CD14-positive monocyte (primary cell): ENCODE results near the gene TRRAP. TPM values are rescaled to one million over a fixed set of nuclear protein-coding genes. Genes with fewer than 3 reads are reported as not detected.
A peak's percentile ranks its signal among the peaks of the same experiment; 100 is the strongest.

Experiments used
- DNase-seq, 3 donors: peaks; one replicate each; pipeline ENCODE4 v3.0.0-alpha.2; 2011 to 2022
- H2AFZ ChIP-seq: 2 replicates; pipeline ENCODE4 v1.6.0; 2012; ENCODE audit warnings: mild to moderate bottlenecking, low read depth, low read length, inconsistent platforms; ENCODE audit not compliant: insufficient read depth, poor library complexity, severe bottlenecking
- H3K27ac ChIP-seq, 2 donors: 1 replicate in 1 of 2; 2 replicates in 1 of 2; pipeline ENCODE4 v1.5.1; 2012 to 2013; ENCODE audit warnings: low read length in 2 of 2, control low read depth in 1 of 2, inconsistent platforms in 1 of 2, low read depth in 1 of 2, mild to moderate bottlenecking in 1 of 2
- H3K27me3 ChIP-seq, 2 donors: one replicate each; pipeline versions ENCODE4 v1.6.0 to v1.6.1; 2011 to 2013; ENCODE audit warnings: low read length in 2 of 2; ENCODE audit not compliant: control insufficient read depth in 2 of 2, insufficient read depth in 2 of 2
- H3K36me3 ChIP-seq, 2 donors: replicated peaks in 1 of 2; 1 replicate in 1 of 2; 2 replicates in 1 of 2; pipeline versions ENCODE4 v1.5.1 to v1.6.1; 2012 to 2013; ENCODE audit warnings: low read length in 2 of 2, control low read depth in 1 of 2, inconsistent platforms in 1 of 2, mild to moderate bottlenecking in 1 of 2; ENCODE audit not compliant: insufficient read depth in 2 of 2, control insufficient read depth in 1 of 2
- H3K4me1 ChIP-seq, 2 donors: 1 replicate in 1 of 2; 2 replicates in 1 of 2; pipeline versions ENCODE4 v1.5.1 to v1.6.1; 2012 to 2013; ENCODE audit warnings: low read length in 2 of 2, control low read depth in 1 of 2, inconsistent platforms in 1 of 2, mild to moderate bottlenecking in 1 of 2, moderate library complexity in 1 of 2; ENCODE audit not compliant: insufficient read depth in 2 of 2, control insufficient read depth in 1 of 2
- H3K4me2 ChIP-seq: replicated peaks from 2 replicates; pipeline ENCODE3; 2012; ENCODE audit warnings: low read length, moderate library complexity, mild to moderate bottlenecking; ENCODE audit not compliant: poor library complexity, severe bottlenecking; ENCODE audit errors: extremely low read depth
- H3K4me3 ChIP-seq, 3 experiments: fragments of 200-600 bp in 1 of 3; sonication (generic) in 1 of 3; replicated peaks in 1 of 3; 1 replicate in 2 of 3; 2 replicates in 1 of 3; pipeline ENCODE4 v1.5.1; 2011 to 2013; ENCODE audit warnings: low read length in 3 of 3, mild to moderate bottlenecking in 3 of 3, control low read depth in 2 of 3, low read depth in 2 of 3, inconsistent platforms in 1 of 3, moderate library complexity in 1 of 3
- H3K79me2 ChIP-seq: 2 replicates; pipeline ENCODE4 v1.6.0; 2012; ENCODE audit warnings: mild to moderate bottlenecking, control low read depth, inconsistent platforms, low read length, moderate library complexity; ENCODE audit not compliant: insufficient read depth
- H3K9ac ChIP-seq: 2 replicates; pipeline ENCODE4 v1.6.0; 2017; ENCODE audit warnings: low read length, mild to moderate bottlenecking; ENCODE audit not compliant: insufficient read depth, poor library complexity, severe bottlenecking
- H3K9me3 ChIP-seq, 2 donors: replicated peaks in 1 of 2; 1 replicate in 1 of 2; 2 replicates in 1 of 2; pipeline versions ENCODE4 v1.5.1 to v1.6.1; 2012 to 2013; ENCODE audit warnings: low read length in 2 of 2, control low read depth in 1 of 2; ENCODE audit not compliant: control insufficient read depth in 1 of 2, insufficient read depth in 1 of 2
- H4K20me1 ChIP-seq: 2 replicates; pipeline ENCODE4 v1.6.0; 2012; ENCODE audit warnings: mild to moderate bottlenecking, low read length, control low read depth, moderate library complexity; ENCODE audit not compliant: insufficient read depth
- H3K27ac Mint-ChIP-seq, 7 donors: one replicate each; pipeline ENCODE4 v1.8.0; 2020; ENCODE audit warnings: mild to moderate bottlenecking in 7 of 7, mixed read lengths in 7 of 7, moderate library complexity in 6 of 7, inconsistent platforms in 2 of 7
- H3K27me3 Mint-ChIP-seq, 3 donors: one replicate each; pipeline ENCODE4 v1.8.0; 2021 to 2022; ENCODE audit warnings: low read depth in 3 of 3, mild to moderate bottlenecking in 3 of 3, mixed read lengths in 3 of 3, moderate library complexity in 3 of 3, inconsistent platforms in 1 of 3
- H3K36me3 Mint-ChIP-seq, 2 donors: one replicate each; pipeline ENCODE4 v1.8.0; 2020; ENCODE audit warnings: mixed read lengths in 2 of 2, inconsistent platforms in 1 of 2, mild to moderate bottlenecking in 1 of 2
- H3K4me1 Mint-ChIP-seq: one replicate; pipeline ENCODE4 v1.8.0; 2020; ENCODE audit warnings: mild to moderate bottlenecking, mixed read lengths
- H3K4me3 Mint-ChIP-seq, 2 donors: one replicate each; pipeline ENCODE4 v1.8.0; 2020; ENCODE audit warnings: mild to moderate bottlenecking in 2 of 2, mixed read lengths in 2 of 2, moderate library complexity in 1 of 2
- H3K9me3 Mint-ChIP-seq, 7 donors: one replicate each; pipeline ENCODE4 v1.8.0; 2020 to 2022; ENCODE audit warnings: mixed read lengths in 7 of 7, mild to moderate bottlenecking in 6 of 7, moderate library complexity in 6 of 7, inconsistent platforms in 2 of 7
- CTCF ChIP-seq: fragments of 200-600 bp; IDR thresholded peaks from one replicate; pipeline ENCODE4 v1.8.0; 2022; ENCODE audit warnings: antibody characterized with exemption, mild to moderate bottlenecking
- WGBS: methylation state at CpG from one replicate; pipeline ENCODE4 v1.1.5; 2013; ENCODE audit warnings: missing lambda C conversion rate; ENCODE audit not compliant: insufficient coverage; 5-methylcytosine and 5-hydroxymethylcytosine counted together
- intact Hi-C, 2 donors: fragments of 100-400 bp; cut with micrococcal nuclease; formaldehyde crosslinking; loops; one replicate each; pipeline versions ENCODE4 v1.15.0 to v1.15.1; 2023
- polyA plus RNA-seq, 3 donors: library from polyadenylated mRNA; depleted of rRNA in 1 of 3; unstranded in 2 of 3; stranded (reverse) in 1 of 3; fragments of 300-500 nt in 2 of 3; fragments of >200 nt in 1 of 3; fragmentation: Illumina TruSeq in 2 of 3; gene quantifications; 1 replicate in 2 of 3; 2 replicates in 1 of 3; pipeline ENCODE4 v1.2.3, GENCODE V29; 2012 to 2021

Gene TRRAP
- polyA plus RNA-seq, 3 donors: 0.67 to 12.2 (median 1.2) TPM

DNA sequence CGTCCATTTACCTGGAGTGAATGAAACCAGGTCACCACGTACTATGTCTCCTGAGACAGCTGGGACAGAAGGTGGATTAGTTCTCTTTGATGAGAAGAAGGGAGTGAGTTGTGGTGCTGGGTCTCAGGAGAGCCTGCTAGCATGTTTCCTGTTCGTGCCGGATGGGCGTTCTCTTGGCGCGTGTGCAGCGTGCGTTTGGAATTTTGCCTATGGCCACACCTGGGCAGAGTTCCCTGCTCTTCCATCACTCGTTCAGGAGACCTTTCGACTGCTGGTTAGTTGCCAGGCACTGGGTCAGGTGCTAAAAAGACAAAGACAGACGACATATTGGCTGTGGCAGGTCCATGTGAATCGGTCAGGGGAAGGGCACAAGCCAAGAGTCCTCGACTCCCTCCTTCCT is 90.3 kb downstream of the TRRAP start:
- H3K27me3 ChIP-seq: no peaks in the 10 kb centered on the region
- DNase-seq: no peak
- H3K27ac ChIP-seq: no peak overlapping the region
- TF ChIP-seq CTCF: no peak
- Mint-ChIP-seq H3K36me3 (peaks cover 90 to 99% of the 10 kb centered on the region in 2 donors), H3K27me3 (no peaks in the 10 kb centered on the region), H3K9me3 (no peaks in the 10 kb centered on the region), H3K27ac (peak overlapping the region in 2 of 7 donors; percentile 14 to 62), H3K4me1 (no peaks in the 10 kb centered on the region), H3K4me3 (no peak overlapping the region)
- H2AFZ ChIP-seq: no peak overlapping the region
- WGBS: 98% methylated on average over 13 of the region's 14 CpGs
- H3K4me1 ChIP-seq: no peaks in the 10 kb centered on the region
- H3K4me3 ChIP-seq: no peak overlapping the region
- peaks cover 93 to 100% of the 10 kb centered on the region in 2 donors for H3K36me3 ChIP-seq
- intact Hi-C loops: loop anchor here in 1 of 2 donors (10.0 kb wide), 1 partner anchor 64 kb away; no protein-coding TSS in a partner anchor
- H3K9me3 ChIP-seq: no peaks in the 10 kb centered on the region
- H4K20me1 ChIP-seq: no peaks in the 10 kb centered on the region
- H3K4me2 ChIP-seq: no peak overlapping the region
- H3K79me2 ChIP-seq: no peaks in the 10 kb centered on the region
- H3K9ac ChIP-seq: no peak overlapping the region

DNA sequence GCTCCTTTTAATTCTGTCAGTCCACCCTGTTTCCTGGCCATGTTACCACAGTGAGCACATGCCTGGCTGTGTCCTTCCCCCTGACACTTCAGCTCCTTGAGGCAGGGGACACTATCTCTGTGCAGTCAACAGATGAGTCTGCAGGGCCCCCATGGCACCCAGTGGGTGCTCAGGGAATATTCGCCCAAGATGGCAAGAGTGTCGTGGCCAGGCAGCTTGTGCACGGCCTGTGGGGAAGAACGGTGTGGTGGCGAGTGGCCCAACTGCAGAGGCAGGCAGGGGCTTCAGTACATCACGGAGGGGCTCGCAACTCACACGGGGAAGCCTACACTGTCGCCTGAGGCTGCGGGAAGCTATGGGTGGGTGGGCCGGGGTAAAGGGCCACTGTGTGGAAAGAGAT is 91.1 kb downstream of the TRRAP start:
- WGBS: 98% methylated on average over 5 of the region's 11 CpGs
- Mint-ChIP-seq H3K9me3 (no peaks in the 10 kb centered on the region), H3K36me3 (peaks cover 93 to 100% of the 10 kb centered on the region in 2 donors), H3K4me3 (no peak overlapping the region), H3K27ac (peak overlapping the region in 2 of 7 donors; percentile 47 to 65), H3K27me3 (no peaks in the 10 kb centered on the region), H3K4me1 (no peaks in the 10 kb centered on the region)
- no peaks in the 10 kb centered on the region for H3K4me1 ChIP-seq
- no peak overlapping the region for H3K9ac ChIP-seq
- TF ChIP-seq CTCF: no peak
- no peak overlapping the region for H3K4me3 ChIP-seq
- peaks cover 95 to 100% of the 10 kb centered on the region in 2 donors for H3K36me3 ChIP-seq
- H3K27ac ChIP-seq: no peak overlapping the region
- no peaks in the 10 kb centered on the region for H3K27me3 ChIP-seq
- intact Hi-C loops: loop anchor here in 1 of 2 donors (10.0 kb wide), 1 partner anchor 65 kb away; no protein-coding TSS in a partner anchor
- no peaks in the 10 kb centered on the region for H3K9me3 ChIP-seq
- no peaks in the 10 kb centered on the region for H4K20me1 ChIP-seq
- no peak overlapping the region for H3K4me2 ChIP-seq
- DNase-seq: no peak
- H2AFZ ChIP-seq: no peak overlapping the region
- no peaks in the 10 kb centered on the region for H3K79me2 ChIP-seq
